Activated T-helper 1 cell treated with anti-CD3 and anti-CD28 coated beads, Interleukin-12 subunit alpha, Interleukin-12 subunit beta, Interleukin-2, Interleukin-4 antibody, amounts not matched to agents 30 ng/mL and 10 ng/mL and 1 ng/mL, durations not matched to agents 14 hours and 24 hours and 36 hours (primary cell): Measurements from ENCODE around the gene NOD2. TPM values are rescaled to one million over a fixed set of nuclear protein-coding genes. Genes with fewer than 3 reads are reported as not detected.

Experiments used
- DNase-seq: peaks from one replicate; pipeline ENCODE4 v3.0.0; 2021; ENCODE audit warnings: low spot score
- H3K27ac Mint-ChIP-seq: one replicate; pipeline ENCODE4 v1.8.0; 2021; ENCODE audit warnings: mild to moderate bottlenecking, mixed read lengths
- H3K27me3 Mint-ChIP-seq: one replicate; pipeline ENCODE4 v1.8.0; 2022; ENCODE audit warnings: mild to moderate bottlenecking, moderate library complexity, mixed read lengths; ENCODE audit not compliant: insufficient read depth
- H3K36me3 Mint-ChIP-seq: one replicate; pipeline ENCODE4 v1.8.0; 2021; ENCODE audit warnings: low read depth, mixed read lengths
- H3K4me1 Mint-ChIP-seq: one replicate; pipeline ENCODE4 v1.8.0; 2021; ENCODE audit warnings: low read depth, mixed read lengths
- H3K4me3 Mint-ChIP-seq: one replicate; pipeline ENCODE4 v1.8.0; 2021; ENCODE audit warnings: mild to moderate bottlenecking, moderate library complexity, mixed read lengths
- H3K9me3 Mint-ChIP-seq: one replicate; pipeline ENCODE4 v1.8.0; 2021; ENCODE audit warnings: mixed read lengths
- intact Hi-C: fragments of 100-400 bp; cut with micrococcal nuclease; formaldehyde crosslinking; loops from one replicate; pipeline ENCODE4 v1.15.1; 2024
- total RNA-seq: library from RNA; stranded (reverse); gene quantifications from 2 replicates; pipeline ENCODE4 v1.2.3, GENCODE V29; 2022

The NOD2 gene
- total RNA-seq, 1 donor from 2014 or later = 6.7 TPM

- Mint-ChIP-seq H3K36me3 (no peaks in the 10 kb centered on the region), H3K9me3 (no peaks in the 10 kb centered on the region), H3K27me3 (peaks cover 1% of the 10 kb centered on the region), H3K27ac (no peak overlapping the region), H3K4me1 (peaks cover 62% of the 10 kb centered on the region), H3K4me3 (no peak overlapping the region)
- intact Hi-C loops = no loop called here
- no peak for DNase-seq
Observed at GRCh38 chr16:50688083-50688482, 5.3 kb upstream of the NOD2 start.

GRCh38 chr16:50688867-50689266 is 4.5 kb upstream of the NOD2 start:
- no peaks in the 10 kb centered on the region for H3K9me3 Mint-ChIP-seq
- peaks cover under 1% of the 10 kb centered on the region for H3K36me3 Mint-ChIP-seq
- intact Hi-C loops = no loop called here
- H3K27ac Mint-ChIP-seq = no peak overlapping the region
- H3K27me3 Mint-ChIP-seq = peaks cover 1% of the 10 kb centered on the region
- DNase-seq = no peak
- no peak overlapping the region for H3K4me3 Mint-ChIP-seq
- H3K4me1 Mint-ChIP-seq = peaks cover 56% of the 10 kb centered on the region

GRCh38 chr16:50690177-50690576 is 3.2 kb upstream of the NOD2 start:
- Mint-ChIP-seq H3K36me3 (peaks cover 6% of the 10 kb centered on the region), H3K9me3 (no peaks in the 10 kb centered on the region), H3K4me1 (peaks cover 56% of the 10 kb centered on the region), H3K27me3 (peaks cover 1% of the 10 kb centered on the region), H3K4me3 (no peak overlapping the region), H3K27ac (no peak overlapping the region)
- intact Hi-C loops = no loop called here
- DNase-seq = no peak

- DNase-seq = no peak
- Mint-ChIP-seq H3K27ac (peak overlapping the region; percentile 76), H3K36me3 (peaks cover 9% of the 10 kb centered on the region), H3K4me1 (peaks cover 60% of the 10 kb centered on the region), H3K9me3 (no peaks in the 10 kb centered on the region), H3K4me3 (peak overlapping the region; percentile 77), H3K27me3 (peaks cover 4% of the 10 kb centered on the region)
- intact Hi-C loops = no loop called here
Observed at GRCh38 chr16:50692644-50692998, 785 bp upstream of the NOD2 start.

GRCh38 chr16:50694206-50694605 is 800 bp downstream of the NOD2 start:
- H3K27me3 Mint-ChIP-seq = peaks cover 4% of the 10 kb centered on the region
- H3K4me3 Mint-ChIP-seq = peak overlapping the region; percentile 78
- peaks cover 11% of the 10 kb centered on the region for H3K36me3 Mint-ChIP-seq
- peaks cover 69% of the 10 kb centered on the region for H3K4me1 Mint-ChIP-seq
- peak overlapping the region; percentile 36 for H3K27ac Mint-ChIP-seq
- DNase-seq = no peak
- no peaks in the 10 kb centered on the region for H3K9me3 Mint-ChIP-seq
- intact Hi-C loops = no loop called here

GRCh38 chr16:50695017-50696000 is 1.9 kb downstream of the NOD2 start:
- Mint-ChIP-seq H3K36me3 (peaks cover 19% of the 10 kb centered on the region), H3K9me3 (no peaks in the 10 kb centered on the region), H3K4me1 (peaks cover 76% of the 10 kb centered on the region), H3K27ac (peak overlapping the region; percentile 50), H3K4me3 (peak overlapping the region; percentile 78), H3K27me3 (peaks cover 3% of the 10 kb centered on the region)
- no peak for DNase-seq
- intact Hi-C loops = loop anchor here (5.0 kb wide), 1 partner anchor 47 kb away; the partner anchor contains the start of gene CYLD

- H3K4me3 Mint-ChIP-seq = peak overlapping the region; percentile 49
Observed at GRCh38 chr16:50696126-50696525, 2.7 kb downstream of the NOD2 start.

GRCh38 chr16:50696575-50697420 is 3.4 kb downstream of the NOD2 start:
- Mint-ChIP-seq H3K4me1 (peaks cover 85% of the 10 kb centered on the region), H3K36me3 (peaks cover 31% of the 10 kb centered on the region), H3K9me3 (no peaks in the 10 kb centered on the region), H3K27me3 (peaks cover 3% of the 10 kb centered on the region), H3K27ac (peak overlapping the region; percentile 86), H3K4me3 (no peak overlapping the region)
- DNase-seq = peak; percentile 21
- intact Hi-C loops = loop anchor here (5.0 kb wide), 1 partner anchor 46 kb away; the partner anchor contains the start of gene CYLD

More at GRCh38 chr16:50696126-50696525, 2.7 kb downstream of the NOD2 start:
- Mint-ChIP-seq H3K36me3 (peaks cover 25% of the 10 kb centered on the region), H3K27me3 (peaks cover 3% of the 10 kb centered on the region), H3K9me3 (no peaks in the 10 kb centered on the region), H3K27ac (peak overlapping the region; percentile 51), H3K4me1 (peaks cover 84% of the 10 kb centered on the region)
- DNase-seq = no peak
- intact Hi-C loops = loop anchor here (5.0 kb wide), 1 partner anchor 46 kb away; the partner anchor contains the start of gene CYLD

GRCh38 chr16:50697421-50697715 is 4.0 kb downstream of the NOD2 start:
- Mint-ChIP-seq H3K27me3 (peaks cover 3% of the 10 kb centered on the region), H3K9me3 (no peaks in the 10 kb centered on the region), H3K27ac (peak overlapping the region; percentile 86), H3K4me1 (peaks cover 80% of the 10 kb centered on the region), H3K4me3 (no peak overlapping the region), H3K36me3 (peaks cover 32% of the 10 kb centered on the region)
- intact Hi-C loops = loop anchor here (5.0 kb wide), 1 partner anchor 45 kb away; the partner anchor contains the start of gene CYLD
- DNase-seq = no peak

GRCh38 chr16:50697881-50698767 is 4.7 kb downstream of the NOD2 start:
- peak overlapping the region; percentile 86 for H3K27ac Mint-ChIP-seq
- intact Hi-C loops = loop anchor here (5.0 kb wide), 1 partner anchor 44 kb away; the partner anchor contains the start of gene CYLD
- H3K4me3 Mint-ChIP-seq = peak overlapping the region; percentile 74
- H3K4me1 Mint-ChIP-seq = peaks cover 72% of the 10 kb centered on the region
- peaks cover 37% of the 10 kb centered on the region for H3K36me3 Mint-ChIP-seq
- no peaks in the 10 kb centered on the region for H3K9me3 Mint-ChIP-seq
- no peak for DNase-seq
- peaks cover 3% of the 10 kb centered on the region for H3K27me3 Mint-ChIP-seq

- Mint-ChIP-seq H3K4me1 (peaks cover 63% of the 10 kb centered on the region), H3K27me3 (peaks cover 3% of the 10 kb centered on the region), H3K4me3 (peak overlapping the region; percentile 13), H3K9me3 (peaks cover 9% of the 10 kb centered on the region), H3K27ac (peak overlapping the region; percentile 79), H3K36me3 (peaks cover 41% of the 10 kb centered on the region)
- no peak for DNase-seq
- intact Hi-C loops = loop anchor here (1.0 to 5.0 kb wide), 2 partner anchors 15 to 43 kb away; partner anchors contain the start of gene CYLD
Observed at GRCh38 chr16:50699326-50700159, 6.1 kb downstream of the NOD2 start.
